KOPT-K1 (cell line): ENCODE measurements around the gene OMA1.

Experiments
- H3K27ac ChIP-seq: fragments of 200-600 bp; sonication (generic); 2 replicates; pipeline ENCODE4 v1.5.1; 2016; ENCODE audit warnings: antibody characterized with exemption, mild to moderate bottlenecking, low read depth, low read length; ENCODE audit not compliant: poor library complexity, severe bottlenecking
- H3K36me3 ChIP-seq: fragments of 200-600 bp; sonication (generic); 2 replicates; pipeline ENCODE4 v1.5.1; 2017; ENCODE audit warnings: antibody characterized with exemption, mild to moderate bottlenecking, low read length, moderate library complexity; ENCODE audit not compliant: insufficient read depth
- H3K9me3 ChIP-seq: fragments of 200-600 bp; sonication (generic); 2 replicates; pipeline ENCODE4 v1.5.1; 2017; ENCODE audit warnings: antibody characterized with exemption, low read length, mild to moderate bottlenecking; ENCODE audit not compliant: insufficient read depth, poor library complexity, severe bottlenecking

The OMA1 gene

GRCh38 chr1:58577654-58578030 is 31.1 kb upstream of the OMA1 start:
- Histone ChIP-seq H3K27ac (no peak overlapping the region), H3K36me3 (no peaks in the 10 kb centered on the region), H3K9me3 (no peaks in the 10 kb centered on the region)

DNA sequence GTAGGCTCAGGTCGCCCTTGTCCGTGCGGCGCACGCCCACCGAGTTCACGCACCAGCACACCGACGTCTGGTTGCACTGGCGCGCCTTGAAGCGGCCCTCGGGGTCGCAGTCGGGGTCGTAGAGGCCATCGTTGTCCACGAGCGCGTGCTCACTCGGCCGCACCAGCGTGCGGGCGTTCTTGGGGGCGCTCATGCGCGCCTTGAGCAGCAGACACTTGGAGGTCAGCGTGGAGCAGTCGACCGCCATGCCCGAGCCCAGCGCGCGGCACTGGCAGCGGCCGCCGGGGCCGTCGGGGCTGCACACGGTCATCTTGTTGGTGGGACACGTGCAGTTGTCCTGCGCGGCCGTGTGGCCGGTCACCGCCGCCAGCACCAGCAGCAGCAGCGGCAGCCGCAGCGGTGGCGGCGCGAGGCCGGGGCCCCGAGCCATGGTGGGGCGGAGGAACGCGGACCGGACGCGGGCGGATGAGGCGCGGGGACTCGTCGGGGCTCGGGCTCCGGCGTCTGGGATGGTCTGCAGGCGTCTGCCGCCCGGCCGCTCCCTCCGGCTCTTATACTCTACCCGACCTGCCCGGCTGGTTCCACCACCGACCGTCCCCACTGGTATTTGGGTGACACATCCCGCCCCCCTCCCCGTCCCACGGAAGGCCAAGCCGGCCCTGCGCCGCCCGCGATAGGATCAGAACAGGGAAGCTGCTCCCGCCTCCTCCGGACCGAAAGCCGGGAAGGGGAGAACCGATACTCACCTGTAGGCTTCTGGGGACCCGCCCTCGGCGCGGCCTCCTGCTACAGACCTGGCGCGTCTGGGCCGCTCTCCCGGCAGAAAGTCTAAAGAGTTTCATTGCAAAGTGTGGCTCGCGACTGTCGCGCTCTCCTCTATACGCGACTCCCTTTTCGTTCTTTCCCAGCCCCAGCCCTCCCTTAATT is 30.5 kb upstream of the OMA1 start, which contains the start of gene TACSTD2:
Gene TACSTD2 (minus strand): TSS at position 526 of the 927 bp plus-strand sequence. CDS start 96 bp downstream, at position 430.
- Histone ChIP-seq H3K36me3 (no peaks in the 10 kb centered on the region), H3K27ac (no peak within 1 kb of the TSS), H3K9me3 (no peaks in the 10 kb centered on the region)

DNA sequence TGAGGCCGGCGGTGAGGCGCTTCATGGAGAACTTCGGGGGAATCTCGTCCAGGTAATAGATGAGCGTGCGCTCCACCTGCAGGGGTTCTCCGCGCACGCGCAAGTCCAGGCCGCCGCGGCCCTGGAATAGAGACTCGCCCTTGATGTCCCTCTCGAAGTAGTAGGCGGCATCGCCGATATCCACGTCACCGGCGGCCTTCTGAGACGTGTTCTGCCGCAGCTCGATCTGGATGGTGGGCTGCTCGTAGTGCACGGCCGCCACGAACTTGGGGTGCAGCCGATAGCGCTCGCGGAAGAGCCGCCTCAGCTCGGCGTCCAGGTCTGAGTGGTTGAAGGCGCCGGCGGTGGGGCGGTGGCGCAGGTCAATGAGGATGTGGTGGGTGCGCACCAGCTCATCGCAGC is 29.8 kb upstream of the OMA1 start:
- H3K36me3 ChIP-seq: no peaks in the 10 kb centered on the region
- H3K27ac ChIP-seq: no peak overlapping the region
- H3K9me3 ChIP-seq: no peaks in the 10 kb centered on the region

DNA sequence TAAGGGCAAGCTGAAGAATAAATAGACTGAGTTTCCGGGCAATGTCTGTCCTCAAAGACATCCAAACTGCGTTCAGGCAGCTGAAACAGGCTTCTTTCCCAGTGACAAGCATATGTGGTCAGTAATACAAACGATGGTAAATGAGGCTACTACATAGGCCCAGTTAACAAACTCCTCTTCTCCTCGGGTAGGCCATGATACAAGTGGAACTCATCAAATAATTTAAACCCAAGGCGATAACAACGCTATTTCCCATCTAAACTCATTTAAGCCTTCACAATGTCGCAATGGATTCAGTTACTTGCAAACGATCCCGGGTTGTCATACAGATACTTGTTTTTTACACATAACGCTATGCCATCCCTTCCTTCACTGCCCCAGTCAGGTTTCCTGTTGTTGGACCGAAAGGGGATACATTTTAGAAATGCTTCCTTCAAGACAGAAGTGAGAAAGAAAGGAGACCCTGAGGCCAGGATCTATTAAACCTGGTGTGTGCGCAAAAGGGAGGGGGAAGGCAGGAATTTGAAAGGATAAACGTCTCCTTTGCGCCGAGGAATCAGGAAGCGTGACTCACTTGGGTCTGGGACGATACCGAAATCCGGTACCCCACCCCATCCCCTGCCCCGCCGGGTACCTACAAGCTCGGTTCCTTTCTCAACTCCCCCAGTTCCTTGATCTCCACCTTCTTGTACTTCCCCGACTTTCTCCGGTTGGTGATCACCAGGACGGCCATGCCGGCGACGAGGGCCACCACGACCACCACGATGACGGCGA is 29.2 kb upstream of the OMA1 start:
- Histone ChIP-seq H3K27ac (no peak overlapping the region), H3K9me3 (no peaks in the 10 kb centered on the region), H3K36me3 (no peaks in the 10 kb centered on the region)

GRCh38 chr1:58574816-58575215 is 28.3 kb upstream of the OMA1 start:
- Histone ChIP-seq H3K9me3 (no peaks in the 10 kb centered on the region), H3K27ac (no peak overlapping the region), H3K36me3 (no peaks in the 10 kb centered on the region)

- no peaks in the 10 kb centered on the region for H3K9me3 ChIP-seq
- no peak overlapping the region for H3K27ac ChIP-seq
Observed at GRCh38 chr1:58573705-58574591, 27.4 kb upstream of the OMA1 start.

GRCh38 chr1:58573138-58573537 is 26.6 kb upstream of the OMA1 start:
- Histone ChIP-seq H3K9me3 (no peaks in the 10 kb centered on the region), H3K27ac (no peak overlapping the region), H3K36me3 (no peaks in the 10 kb centered on the region)

More at GRCh38 chr1:58573705-58574591, 27.4 kb upstream of the OMA1 start:
- no peaks in the 10 kb centered on the region for H3K36me3 ChIP-seq

GRCh38 chr1:58572690-58573089 is 26.2 kb upstream of the OMA1 start:
- H3K9me3 ChIP-seq: no peaks in the 10 kb centered on the region
- no peak overlapping the region for H3K27ac ChIP-seq
- H3K36me3 ChIP-seq: no peaks in the 10 kb centered on the region

DNA sequence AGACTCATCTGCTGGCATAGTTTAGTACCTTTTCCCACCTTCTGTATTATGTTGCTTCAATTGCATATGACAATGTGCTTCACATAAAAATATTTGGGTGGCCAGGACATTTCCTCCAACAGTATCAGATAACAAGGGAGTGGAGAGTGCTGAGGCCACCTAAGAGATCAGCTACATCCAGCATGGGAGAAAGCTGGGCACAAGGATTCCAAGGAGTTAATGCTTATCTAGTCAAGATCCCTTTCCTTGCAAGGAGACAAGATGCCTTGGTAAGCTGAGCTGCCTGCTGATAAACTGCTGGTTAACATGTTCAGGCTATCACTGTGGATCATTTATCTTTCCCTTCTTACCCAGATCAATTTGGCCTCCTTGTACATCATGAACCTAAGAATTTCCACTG is 25.1 kb upstream of the OMA1 start:
- no peaks in the 10 kb centered on the region for H3K36me3 ChIP-seq
- H3K27ac ChIP-seq: no peak overlapping the region
- H3K9me3 ChIP-seq: no peaks in the 10 kb centered on the region

- no peak overlapping the region for H3K27ac ChIP-seq
- H3K9me3 ChIP-seq: no peaks in the 10 kb centered on the region
- H3K36me3 ChIP-seq: no peaks in the 10 kb centered on the region
Observed at GRCh38 chr1:58570817-58571216, 24.3 kb upstream of the OMA1 start.

- no peaks in the 10 kb centered on the region for H3K9me3 ChIP-seq
- H3K27ac ChIP-seq: no peak overlapping the region
- H3K36me3 ChIP-seq: no peaks in the 10 kb centered on the region
Observed at GRCh38 chr1:58570094-58570493, 23.6 kb upstream of the OMA1 start.

DNA sequence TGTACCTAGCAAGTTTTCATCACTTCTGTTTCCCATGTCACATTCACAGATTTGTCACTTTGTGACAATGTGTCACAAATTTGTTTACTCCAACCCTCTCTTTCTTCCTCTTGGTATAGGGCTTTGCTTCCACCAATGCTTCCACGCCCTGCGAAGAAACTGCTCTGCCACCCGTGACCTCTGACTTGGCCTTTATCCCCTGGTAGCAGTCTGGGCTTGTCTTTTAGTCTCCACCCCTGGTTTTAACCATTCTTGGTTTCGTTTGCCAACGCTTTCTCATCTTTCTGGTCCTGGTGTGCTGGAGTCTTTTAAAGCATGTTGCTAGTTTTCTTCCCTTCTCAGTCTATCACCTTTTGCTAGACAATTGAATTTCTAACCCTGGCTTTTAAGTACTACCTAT is 22.4 kb upstream of the OMA1 start:
- Histone ChIP-seq H3K9me3 (no peaks in the 10 kb centered on the region), H3K27ac (no peak overlapping the region), H3K36me3 (no peaks in the 10 kb centered on the region)

DNA sequence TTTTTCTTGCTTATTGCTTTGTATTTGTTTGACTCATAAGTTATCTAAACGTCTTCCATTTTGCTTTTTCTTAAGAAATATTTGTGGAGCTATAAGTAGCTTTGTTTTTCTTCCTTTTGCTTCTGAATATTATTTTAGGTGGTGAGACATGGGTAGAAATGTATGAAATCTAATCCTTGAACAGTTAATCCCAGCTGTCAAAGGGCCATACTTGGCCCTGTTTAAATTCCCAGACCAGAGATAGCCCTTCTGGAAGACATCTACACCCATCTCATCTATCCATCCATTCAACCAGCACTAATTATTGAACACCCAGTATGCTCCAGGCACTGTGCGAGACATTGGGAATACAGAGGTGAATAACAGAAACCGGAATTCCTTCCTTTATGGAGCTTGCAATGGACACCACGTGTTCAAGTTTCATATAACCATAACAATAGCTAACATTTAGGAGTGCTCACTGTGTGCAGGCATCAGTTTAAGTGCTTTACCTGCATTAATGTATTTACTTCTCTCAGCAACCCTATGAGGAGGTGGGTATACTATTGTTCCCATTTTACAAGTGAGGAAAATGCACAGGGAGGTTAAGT is 21.8 kb upstream of the OMA1 start:
- H3K9me3 ChIP-seq: no peaks in the 10 kb centered on the region
- no peak overlapping the region for H3K27ac ChIP-seq
- H3K36me3 ChIP-seq: no peaks in the 10 kb centered on the region

DNA sequence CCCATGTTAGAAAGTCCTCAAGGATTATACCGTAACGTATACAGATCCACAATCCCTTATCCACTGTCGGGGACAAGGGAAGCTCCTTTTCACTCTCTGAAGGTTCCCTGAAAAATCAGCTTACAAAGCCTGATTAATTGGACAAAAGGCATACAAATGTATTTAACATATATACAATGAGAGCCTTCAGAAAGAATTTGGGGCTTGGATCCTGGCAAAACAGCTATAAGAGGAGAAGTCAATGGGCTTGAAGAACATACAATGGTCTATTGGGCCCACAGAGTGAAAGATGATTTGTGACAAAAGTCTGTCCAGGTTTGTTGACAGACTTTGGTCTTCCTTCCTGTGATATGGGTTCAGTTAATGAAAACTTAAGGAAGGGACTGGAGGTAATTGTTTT is 19.8 kb upstream of the OMA1 start:
- H3K9me3 ChIP-seq: no peaks in the 10 kb centered on the region
- no peak overlapping the region for H3K27ac ChIP-seq
- no peaks in the 10 kb centered on the region for H3K36me3 ChIP-seq
